Astrocyte (in vitro differentiated cells and primary cell): ENCODE results near the gene ZNF594. TPM values are rescaled to one million over a fixed set of nuclear protein-coding genes. Genes with fewer than 3 reads are reported as not detected.
"Not testable (repeated sequence)": the region's sequence is repeated elsewhere in the genome, so short reads cannot be mapped to it uniquely, and the experiment has no call there.

Experiments
- DNase-seq: peaks from one replicate; pipeline ENCODE4 v3.0.0-alpha.2; 2010; ENCODE audit warnings: low read depth
- FAIRE-seq: peaks from 2 replicates; lab custom pipeline; 2011; peaks lifted over from hg19 to GRCh38; lab: Jason Lieb, UNC
- H2AFZ ChIP-seq: 2 replicates; pipeline ENCODE4 v1.6.0; 2012; ENCODE audit warnings: low read depth, low read length, inconsistent platforms
- H3K27ac ChIP-seq: 2 replicates; pipeline ENCODE4 v1.5.1; 2011; ENCODE audit warnings: low read depth, low read length, inconsistent platforms
- H3K27me3 ChIP-seq: 2 replicates; pipeline ENCODE4 v1.6.0; 2011; ENCODE audit warnings: low read length, inconsistent platforms; ENCODE audit not compliant: insufficient read depth
- H3K36me3 ChIP-seq: 2 replicates; pipeline ENCODE4 v1.5.1; 2011; ENCODE audit warnings: low read length, inconsistent platforms; ENCODE audit not compliant: insufficient read depth
- H3K4me1 ChIP-seq: 2 replicates; pipeline ENCODE4 v1.5.1; 2011; ENCODE audit warnings: low read length, inconsistent platforms; ENCODE audit not compliant: insufficient read depth
- H3K4me2 ChIP-seq: 2 replicates; pipeline ENCODE4 v1.6.0; 2012; ENCODE audit warnings: low read length, inconsistent platforms
- H3K4me3 ChIP-seq: 2 replicates; pipeline ENCODE4 v1.5.1; 2011; ENCODE audit warnings: low read depth, mild to moderate bottlenecking, low read length, inconsistent platforms; ENCODE audit not compliant: insufficient read depth
- H3K79me2 ChIP-seq: 2 replicates; pipeline ENCODE4 v1.6.0; 2012; ENCODE audit warnings: mild to moderate bottlenecking, low read length, inconsistent platforms; ENCODE audit not compliant: insufficient read depth
- H3K9ac ChIP-seq: 2 replicates; pipeline ENCODE4 v1.6.0; 2012; ENCODE audit warnings: mild to moderate bottlenecking, low read length, inconsistent platforms
- H3K9me3 ChIP-seq: 2 replicates; pipeline ENCODE4 v1.5.1; 2012; ENCODE audit warnings: low read depth, mild to moderate bottlenecking, low read length, inconsistent platforms; ENCODE audit not compliant: insufficient read depth
- H4K20me1 ChIP-seq: 2 replicates; pipeline ENCODE4 v1.6.0; 2012; ENCODE audit warnings: low read length, inconsistent platforms; ENCODE audit not compliant: insufficient read depth
- H3K27ac Mint-ChIP-seq: one replicate; pipeline ENCODE4 v1.8.0; 2021; ENCODE audit warnings: mild to moderate bottlenecking, mixed read lengths; ENCODE audit not compliant: unreplicated experiment
- H3K27me3 Mint-ChIP-seq: one replicate; pipeline ENCODE4 v1.8.0; 2021; ENCODE audit warnings: low read depth, mixed read lengths; ENCODE audit not compliant: unreplicated experiment
- H3K36me3 Mint-ChIP-seq: one replicate; pipeline ENCODE4 v1.8.0; 2021; ENCODE audit warnings: low read depth, mixed read lengths; ENCODE audit not compliant: unreplicated experiment
- H3K4me1 Mint-ChIP-seq: one replicate; pipeline ENCODE4 v1.8.0; 2021; ENCODE audit warnings: low read depth, mixed read lengths; ENCODE audit not compliant: unreplicated experiment
- H3K4me3 Mint-ChIP-seq: one replicate; pipeline ENCODE4 v1.8.0; 2021; ENCODE audit warnings: mild to moderate bottlenecking, moderate library complexity, mixed read lengths; ENCODE audit not compliant: unreplicated experiment
- H3K9me3 Mint-ChIP-seq: one replicate; pipeline ENCODE4 v1.8.0; 2021; ENCODE audit warnings: mild to moderate bottlenecking, mixed read lengths; ENCODE audit not compliant: unreplicated experiment
- EZH2 ChIP-seq: IDR thresholded peaks from 2 replicates; pipeline ENCODE4 v1.6.1; 2012; ENCODE audit warnings: mild to moderate bottlenecking, low read length, inconsistent platforms; ENCODE audit not compliant: insufficient read depth
- total RNA-seq: library from RNA; stranded (reverse); gene quantifications from 2 replicates; pipeline ENCODE4 v1.2.1, GENCODE V29; 2021
- TF ChIP-seq, protein P1 (sequence below): IDR thresholded peaks from 2 replicates; pipeline ENCODE4 v1.5.1; 2011; ENCODE audit warnings: low read depth, mild to moderate bottlenecking, inconsistent platforms, low read length, moderate library complexity; ENCODE audit not compliant: insufficient read depth

The ZNF594 gene
- total RNA-seq, 1 donor from 2014 or later, result 8.9 TPM

GRCh38 chr17:5225668-5226457, 34.2 kb upstream of the ZNF594 start:
- no peaks in the 10 kb centered on the region for H3K79me2 ChIP-seq
- H3K4me3 Mint-ChIP-seq, result no peak overlapping the region
- H3K4me1 Mint-ChIP-seq, result no peaks in the 10 kb centered on the region
- no peaks in the 10 kb centered on the region for H3K9me3 ChIP-seq
- TF ChIP-seq EZH2, result no peak
- TF ChIP-seq, protein P1, sequence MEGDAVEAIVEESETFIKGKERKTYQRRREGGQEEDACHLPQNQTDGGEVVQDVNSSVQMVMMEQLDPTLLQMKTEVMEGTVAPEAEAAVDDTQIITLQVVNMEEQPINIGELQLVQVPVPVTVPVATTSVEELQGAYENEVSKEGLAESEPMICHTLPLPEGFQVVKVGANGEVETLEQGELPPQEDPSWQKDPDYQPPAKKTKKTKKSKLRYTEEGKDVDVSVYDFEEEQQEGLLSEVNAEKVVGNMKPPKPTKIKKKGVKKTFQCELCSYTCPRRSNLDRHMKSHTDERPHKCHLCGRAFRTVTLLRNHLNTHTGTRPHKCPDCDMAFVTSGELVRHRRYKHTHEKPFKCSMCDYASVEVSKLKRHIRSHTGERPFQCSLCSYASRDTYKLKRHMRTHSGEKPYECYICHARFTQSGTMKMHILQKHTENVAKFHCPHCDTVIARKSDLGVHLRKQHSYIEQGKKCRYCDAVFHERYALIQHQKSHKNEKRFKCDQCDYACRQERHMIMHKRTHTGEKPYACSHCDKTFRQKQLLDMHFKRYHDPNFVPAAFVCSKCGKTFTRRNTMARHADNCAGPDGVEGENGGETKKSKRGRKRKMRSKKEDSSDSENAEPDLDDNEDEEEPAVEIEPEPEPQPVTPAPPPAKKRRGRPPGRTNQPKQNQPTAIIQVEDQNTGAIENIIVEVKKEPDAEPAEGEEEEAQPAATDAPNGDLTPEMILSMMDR, result no peak
- H4K20me1 ChIP-seq, result no peaks in the 10 kb centered on the region
- peaks cover 9% of the 10 kb centered on the region for H3K36me3 Mint-ChIP-seq
- H3K9me3 Mint-ChIP-seq, result no peaks in the 10 kb centered on the region
- H3K36me3 ChIP-seq, result no peaks in the 10 kb centered on the region
- no peak overlapping the region for H3K27ac ChIP-seq
- no peaks in the 10 kb centered on the region for H3K4me1 ChIP-seq
- H3K27ac Mint-ChIP-seq, result no peak overlapping the region
- no peak overlapping the region for H3K4me3 ChIP-seq
- no peak overlapping the region for H3K4me2 ChIP-seq
- DNase-seq (no peak), FAIRE-seq (no peak)
- H3K27me3 Mint-ChIP-seq, result no peaks in the 10 kb centered on the region
- H3K27me3 ChIP-seq, result no peaks in the 10 kb centered on the region
- no peak overlapping the region for H3K9ac ChIP-seq
- no peak overlapping the region for H2AFZ ChIP-seq

DNA sequence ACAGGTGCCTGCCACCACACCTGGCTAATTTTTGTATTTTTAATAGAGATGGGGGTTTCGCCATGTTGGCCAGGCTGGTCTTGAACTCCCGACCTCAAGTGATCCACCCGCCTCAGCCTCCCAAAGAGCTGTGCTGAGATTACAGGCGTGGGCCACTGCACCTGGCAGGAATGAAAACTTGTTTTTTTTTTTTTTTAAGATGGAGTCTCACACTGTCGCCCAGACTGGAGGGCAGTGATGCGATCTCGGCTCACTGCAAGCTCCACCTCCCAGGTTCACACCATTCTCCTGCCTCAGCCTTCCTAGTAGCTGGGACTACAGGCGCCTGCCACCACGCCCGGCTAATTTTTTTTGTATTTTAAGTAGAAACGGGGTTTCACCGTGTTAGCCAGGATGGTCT, 30.2 kb upstream of the ZNF594 start:
- not testable (repeated sequence) for H3K27ac ChIP-seq, H3K36me3 ChIP-seq, H3K9me3 ChIP-seq, H3K79me2 ChIP-seq, FAIRE-seq, H3K4me2 ChIP-seq, DNase-seq, H3K4me3 Mint-ChIP-seq, H3K27ac Mint-ChIP-seq, H3K27me3 Mint-ChIP-seq, H3K4me3 ChIP-seq, H2AFZ ChIP-seq, H3K4me1 Mint-ChIP-seq, H3K4me1 ChIP-seq, H3K9ac ChIP-seq, H3K36me3 Mint-ChIP-seq, H3K27me3 ChIP-seq, H4K20me1 ChIP-seq, H3K9me3 Mint-ChIP-seq

- Histone ChIP-seq H4K20me1 (no peaks in the 10 kb centered on the region), H3K27ac (no peak overlapping the region), H3K4me1 (no peaks in the 10 kb centered on the region), H3K79me2 (no peaks in the 10 kb centered on the region), H3K27me3 (no peaks in the 10 kb centered on the region), H3K4me3 (no peak overlapping the region), H3K9me3 (no peaks in the 10 kb centered on the region), H3K36me3 (no peaks in the 10 kb centered on the region), H3K4me2 (no peak overlapping the region), H2AFZ (no peak overlapping the region), H3K9ac (no peak overlapping the region)
- Mint-ChIP-seq H3K27ac (no peak overlapping the region), H3K27me3 (no peaks in the 10 kb centered on the region), H3K4me3 (no peak overlapping the region), H3K4me1 (no peaks in the 10 kb centered on the region), H3K9me3 (no peaks in the 10 kb centered on the region), H3K36me3 (peaks cover 6% of the 10 kb centered on the region)
- TF ChIP-seq EZH2, result no peak
- TF ChIP-seq, protein P1, result no peak
- FAIRE-seq, result no peak
- no peak for DNase-seq
Observed at GRCh38 chr17:5220074-5220473, 28.4 kb upstream of the ZNF594 start.
